Raji (cell line): ENCODE results near the gene HRAS.
A peak's percentile ranks its signal among the peaks of the same experiment; 100 is the strongest.

Experiments used
- POLR2A ChIP-seq: IDR thresholded peaks from 2 replicates; pipeline ENCODE4 v1.6.1; 2011; ENCODE audit warnings: low read depth, low read length, control low read depth; ENCODE audit not compliant: insufficient read depth

Gene HRAS

GRCh38 chr11:550021-550745 is 14.8 kb upstream of the HRAS start:
- TF ChIP-seq POLR2A: no peak

- no peak for TF ChIP-seq POLR2A
These were observed 13.6 kb upstream of the HRAS start for GRCh38 chr11:548700-549603.

GRCh38 chr11:545171-545570 is 9.8 kb upstream of the HRAS start:
- TF ChIP-seq POLR2A: no peak

GRCh38 chr11:544817-545166 is 9.4 kb upstream of the HRAS start:
- TF ChIP-seq POLR2A: no peak

GRCh38 chr11:541433-541885 is 6.1 kb upstream of the HRAS start:
- TF ChIP-seq POLR2A: no peak

- no peak for TF ChIP-seq POLR2A
These were observed 5.4 kb upstream of the HRAS start for GRCh38 chr11:540583-541432.

GRCh38 chr11:539971-540481 is 4.7 kb upstream of the HRAS start:
- TF ChIP-seq POLR2A: no peak

GRCh38 chr11:538431-539051 is 3.2 kb upstream of the HRAS start:
- TF ChIP-seq POLR2A: no peak

- TF ChIP-seq POLR2A: no peak
These were observed 2.5 kb upstream of the HRAS start for GRCh38 chr11:537622-538430.

- peak; percentile 75 for TF ChIP-seq POLR2A
These were observed 1.7 kb upstream of the HRAS start, which contains the start of gene LRRC56 for GRCh38 chr11:536841-537621. TSS of gene LRRC56 (plus strand) at chr11:537527. CDS start at chr11:540685, 3,158 bp downstream.

GRCh38 chr11:535210-535518 is 212 bp downstream of the HRAS start:
- TF ChIP-seq POLR2A: no peak

GRCh38 chr11:534396-535209 is 773 bp downstream of the HRAS start:
- no peak for TF ChIP-seq POLR2A
